Activated B cell treated with CpG ODN at 0.5 μM for 24 hours (primary cell): ENCODE results near the gene PRR36. TPM values are rescaled to one million over a fixed set of nuclear protein-coding genes. Genes with fewer than 3 reads are reported as not detected.

Source experiments
- ATAC-seq: fragments of 200-7000 bp; cut with Tn5 transposase; one replicate; pipeline ENCODE4 v1.10.0; 2021; ENCODE audit warnings: low read depth, mild to moderate bottlenecking, moderate library complexity
- CTCF ChIA-PET: fragments of 350-600 bp; sonication (Branson Sonifier 250); formaldehyde crosslinking; loops from one replicate; lab custom pipeline; 2021; ENCODE audit warnings: antibody characterized with exemption; lab: Charles Lee
- POLR2A ChIA-PET: fragments of 350-600 bp; sonication (Branson Sonifier 250); formaldehyde crosslinking; loops from one replicate; lab custom pipeline; 2021; ENCODE audit warnings: antibody characterized with exemption; lab: Charles Lee
- DNase-seq: peaks from one replicate; pipeline ENCODE4 v3.0.0; 2022
- H3K27ac Mint-ChIP-seq: one replicate; pipeline ENCODE4 v1.8.0; 2020; ENCODE audit warnings: mixed read lengths
- H3K27me3 Mint-ChIP-seq: one replicate; pipeline ENCODE4 v1.8.0; 2021; ENCODE audit warnings: mixed read lengths
- H3K36me3 Mint-ChIP-seq: one replicate; pipeline ENCODE4 v1.8.0; 2021; ENCODE audit warnings: low read depth, mixed read lengths
- H3K4me1 Mint-ChIP-seq: one replicate; pipeline ENCODE4 v1.8.0; 2021; ENCODE audit warnings: mixed read lengths
- H3K4me3 Mint-ChIP-seq: one replicate; pipeline ENCODE4 v1.8.0; 2020; ENCODE audit warnings: mild to moderate bottlenecking, mixed read lengths
- H3K9me3 Mint-ChIP-seq: one replicate; pipeline ENCODE4 v1.8.0; 2020; ENCODE audit warnings: mixed read lengths
- intact Hi-C: fragments of 100-400 bp; cut with micrococcal nuclease; formaldehyde crosslinking; loops from one replicate; pipeline ENCODE4 v1.15.1; 2024
- total RNA-seq: library from RNA; stranded (reverse); gene quantifications from 2 replicates; pipeline ENCODE4 v1.2.3, GENCODE V29; 2022
- TF ChIP-seq, protein P1 (sequence below): fragments of 200-600 bp; IDR thresholded peaks from one replicate; pipeline ENCODE4 v1.8.0; 2022; ENCODE audit warnings: antibody characterized with exemption, mild to moderate bottlenecking

PRR36 gene
- total RNA-seq, 1 donor from 2014 or later = not detected

DNA sequence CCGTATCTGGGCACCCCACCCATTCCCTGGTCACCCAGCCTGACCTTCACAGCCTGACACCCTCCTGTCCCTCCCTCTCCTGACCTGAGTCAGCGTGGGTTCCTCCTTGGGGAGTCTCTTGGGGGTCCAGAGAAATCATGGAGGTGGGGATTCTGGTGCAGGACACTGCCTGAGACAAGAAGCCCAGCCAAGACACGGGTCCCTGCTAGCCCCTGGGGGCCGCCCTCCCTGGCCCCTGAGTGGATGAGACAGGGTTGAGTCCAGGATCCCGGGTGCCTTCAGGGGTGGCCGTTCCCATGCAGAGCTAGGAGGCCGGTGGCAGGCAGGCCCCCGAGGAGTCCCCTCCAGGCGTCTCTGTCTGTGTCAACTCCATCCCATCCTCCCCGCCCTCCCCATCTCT lies 31.1 kb upstream of the PRR36 start:
- intact Hi-C loops = no loop called here
- DNase-seq (no peak), ATAC-seq (no peak)
- Mint-ChIP-seq H3K27me3 (no peaks in the 10 kb centered on the region), H3K27ac (peak overlapping the region; percentile 83), H3K4me3 (peak overlapping the region; percentile 85), H3K9me3 (no peaks in the 10 kb centered on the region), H3K36me3 (peaks cover 29% of the 10 kb centered on the region), H3K4me1 (peaks cover 33% of the 10 kb centered on the region)
- TF ChIP-seq, protein P1, sequence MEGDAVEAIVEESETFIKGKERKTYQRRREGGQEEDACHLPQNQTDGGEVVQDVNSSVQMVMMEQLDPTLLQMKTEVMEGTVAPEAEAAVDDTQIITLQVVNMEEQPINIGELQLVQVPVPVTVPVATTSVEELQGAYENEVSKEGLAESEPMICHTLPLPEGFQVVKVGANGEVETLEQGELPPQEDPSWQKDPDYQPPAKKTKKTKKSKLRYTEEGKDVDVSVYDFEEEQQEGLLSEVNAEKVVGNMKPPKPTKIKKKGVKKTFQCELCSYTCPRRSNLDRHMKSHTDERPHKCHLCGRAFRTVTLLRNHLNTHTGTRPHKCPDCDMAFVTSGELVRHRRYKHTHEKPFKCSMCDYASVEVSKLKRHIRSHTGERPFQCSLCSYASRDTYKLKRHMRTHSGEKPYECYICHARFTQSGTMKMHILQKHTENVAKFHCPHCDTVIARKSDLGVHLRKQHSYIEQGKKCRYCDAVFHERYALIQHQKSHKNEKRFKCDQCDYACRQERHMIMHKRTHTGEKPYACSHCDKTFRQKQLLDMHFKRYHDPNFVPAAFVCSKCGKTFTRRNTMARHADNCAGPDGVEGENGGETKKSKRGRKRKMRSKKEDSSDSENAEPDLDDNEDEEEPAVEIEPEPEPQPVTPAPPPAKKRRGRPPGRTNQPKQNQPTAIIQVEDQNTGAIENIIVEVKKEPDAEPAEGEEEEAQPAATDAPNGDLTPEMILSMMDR = no peak
- ChIA-PET POLR2A (no interaction called here), CTCF (no interaction called here)

DNA sequence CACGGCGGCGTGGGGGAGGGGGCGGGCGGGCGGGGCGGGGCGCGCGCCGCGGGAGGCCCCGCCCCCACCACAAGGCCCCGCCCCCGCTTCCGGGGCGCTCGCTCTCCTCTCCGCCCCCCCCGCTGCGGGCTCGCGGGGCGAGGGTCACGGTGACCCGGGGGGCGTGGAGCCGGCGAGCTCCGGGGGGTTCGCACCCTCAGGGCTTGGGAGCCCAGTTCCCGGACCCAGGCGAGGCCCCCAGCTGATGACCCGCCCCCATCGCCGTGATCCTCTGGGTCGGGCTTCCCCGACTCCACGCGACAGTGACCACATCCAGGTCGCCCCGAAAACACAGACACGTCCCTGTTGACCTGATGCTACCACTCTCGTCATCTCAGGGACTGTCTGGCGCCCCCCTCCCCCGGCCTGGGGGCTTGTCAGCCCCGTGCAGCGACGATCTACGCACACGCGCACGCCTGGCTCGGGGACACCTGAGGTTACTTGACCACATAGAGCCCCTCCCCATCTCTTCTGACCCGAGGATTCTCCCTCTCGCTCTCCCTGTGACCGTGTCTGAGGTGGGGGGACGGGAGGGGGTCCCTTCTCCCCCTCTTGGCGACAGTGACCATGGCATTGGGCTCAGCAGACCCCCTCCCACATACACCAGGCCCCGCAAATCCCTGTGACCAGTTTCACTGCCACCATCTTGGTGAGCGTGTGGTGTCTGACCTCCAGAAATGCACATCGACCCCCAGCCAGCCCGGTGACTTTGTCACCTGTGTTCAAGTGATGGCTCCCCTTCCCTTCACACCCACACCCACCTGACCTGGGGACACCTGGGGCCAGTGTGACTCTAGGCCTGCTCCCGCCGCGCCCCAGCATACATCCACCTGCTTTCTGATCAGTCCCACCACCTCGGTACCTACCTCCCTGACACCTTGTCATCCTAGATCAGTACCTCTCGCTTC lies 30.2 kb upstream of the PRR36 start:
- Mint-ChIP-seq H3K27ac (peak overlapping the region; percentile 83), H3K4me1 (peaks cover 33% of the 10 kb centered on the region), H3K4me3 (peak overlapping the region; percentile 89), H3K36me3 (peaks cover 25% of the 10 kb centered on the region), H3K27me3 (no peaks in the 10 kb centered on the region), H3K9me3 (no peaks in the 10 kb centered on the region)
- POLR2A ChIA-PET = interaction anchor here (0.8 to 1.6 kb wide), 8 partner anchors 10 to 805 kb away, joined by 3 to 30 read pairs (median 4); partner anchors contain the start of genes PET100, SNAPC2, TGFBR3L and TIMM44
- CTCF ChIA-PET = interaction anchor here (0.8 to 1.6 kb wide), 6 partner anchors 12 to 255 kb away, joined by 3 to 7 read pairs (median 4); partner anchors contain the start of gene SNAPC2
- no peak for DNase-seq
- TF ChIP-seq, protein P1 = no peak
- ATAC-seq = peak; percentile 58
- intact Hi-C loops = no loop called here

DNA sequence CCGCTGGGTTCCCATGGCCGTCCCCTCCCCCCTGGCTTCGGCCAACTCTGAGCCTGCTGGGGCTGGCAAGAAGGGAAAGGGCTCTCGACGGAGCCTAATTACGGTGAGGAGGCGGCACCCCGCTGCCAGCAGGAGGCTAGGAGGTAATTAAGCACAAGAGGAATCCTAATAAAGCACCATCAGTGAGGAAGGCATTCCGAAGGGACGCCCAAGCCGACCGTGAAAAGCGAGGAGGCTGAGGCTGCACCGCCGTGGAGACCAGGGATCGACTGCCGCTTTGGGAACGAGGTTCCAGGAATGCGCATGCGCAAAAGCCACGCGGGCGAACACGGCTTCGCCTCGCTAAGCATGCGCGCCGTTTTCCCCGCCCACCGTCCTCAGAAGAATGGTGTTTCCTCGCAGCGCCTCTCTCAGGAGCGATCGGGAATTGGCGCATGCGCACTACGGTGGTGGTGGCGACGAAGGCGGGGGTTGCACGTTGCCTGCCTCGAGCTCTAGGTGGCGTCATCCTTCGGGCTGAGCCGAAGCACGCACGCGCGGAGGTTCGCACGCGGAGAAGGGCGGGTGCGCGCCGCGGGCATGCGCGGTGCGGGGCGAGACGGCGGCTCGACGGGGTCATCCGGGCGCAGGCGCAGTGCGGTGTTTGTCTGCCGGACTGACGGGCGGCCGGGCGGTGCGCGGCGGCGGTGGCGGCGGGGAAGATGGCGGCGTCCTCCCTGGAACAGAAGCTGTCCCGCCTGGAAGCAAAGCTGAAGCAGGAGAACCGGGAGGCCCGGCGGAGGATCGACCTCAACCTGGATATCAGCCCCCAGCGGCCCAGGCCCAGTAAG lies 29.3 kb upstream of the PRR36 start, which contains the start of gene MAP2K7:
TSS of gene MAP2K7 (plus strand) at position 634 of the 830 bp plus-strand sequence. CDS start at position 702, 68 bp downstream.
- TF ChIP-seq, protein P1 = no peak
- Mint-ChIP-seq H3K27me3 (no peaks in the 10 kb centered on the region), H3K9me3 (no peaks in the 10 kb centered on the region), H3K4me1 (peaks cover 33% of the 10 kb centered on the region), H3K27ac (peak within 1 kb of the TSS; percentile 91), H3K4me3 (peak within 1 kb of the TSS; percentile 89), H3K36me3 (peaks cover 25% of the 10 kb centered on the region)
- ChIA-PET CTCF (interaction anchor here (0.8 to 1.6 kb wide), 6 partner anchors 13 to 254 kb away, joined by 3 to 7 read pairs (median 4); partner anchors contain the start of gene SNAPC2), POLR2A (interaction anchor here (0.6 to 1.6 kb wide), 11 partner anchors 11 to 804 kb away, joined by 3 to 30 read pairs (median 5); partner anchors contain the start of genes PET100, SNAPC2, TGFBR3L and TIMM44)
- DNase-seq (peak; percentile 99), ATAC-seq (peak; percentile 91)
- intact Hi-C loops = loop anchor here (1.0 kb wide), 7 partner anchors 17 to 306 kb away; partner anchors contain the start of genes CERS4, FCER2, SNAPC2 and TIMM44

GRCh38 chr19:7902796-7903243 lies 28.6 kb upstream of the PRR36 start:
- POLR2A ChIA-PET = interaction anchor here (0.6 to 1.6 kb wide), 10 partner anchors 14 to 1040 kb away, joined by 3 to 30 read pairs (median 5); partner anchors contain the start of genes SNAPC2, TIMM44 and TRAPPC5
- H3K36me3 Mint-ChIP-seq = peaks cover 24% of the 10 kb centered on the region
- intact Hi-C loops = loop anchor here (1.0 kb wide), 7 partner anchors 17 to 306 kb away; partner anchors contain the start of genes CERS4, FCER2, SNAPC2 and TIMM44
- no peaks in the 10 kb centered on the region for H3K9me3 Mint-ChIP-seq
- H3K4me1 Mint-ChIP-seq = peaks cover 33% of the 10 kb centered on the region
- DNase-seq (no peak), ATAC-seq (no peak)
- H3K27ac Mint-ChIP-seq = peak overlapping the region; percentile 91
- CTCF ChIA-PET = interaction anchor here (0.9 to 1.6 kb wide), 3 partner anchors 45 to 253 kb away, joined by 3 to 7 read pairs (median 3); no protein-coding TSS in a partner anchor
- TF ChIP-seq, protein P1 = no peak
- no peaks in the 10 kb centered on the region for H3K27me3 Mint-ChIP-seq
- H3K4me3 Mint-ChIP-seq = peak overlapping the region; percentile 89
